Measurements from ENCODE around the gene MBNL3.
"Not testable (repeated sequence)": the region's sequence is repeated elsewhere in the genome, so short reads cannot be mapped to it uniquely, and the experiment has no call there.

Gene MBNL3

DNA sequence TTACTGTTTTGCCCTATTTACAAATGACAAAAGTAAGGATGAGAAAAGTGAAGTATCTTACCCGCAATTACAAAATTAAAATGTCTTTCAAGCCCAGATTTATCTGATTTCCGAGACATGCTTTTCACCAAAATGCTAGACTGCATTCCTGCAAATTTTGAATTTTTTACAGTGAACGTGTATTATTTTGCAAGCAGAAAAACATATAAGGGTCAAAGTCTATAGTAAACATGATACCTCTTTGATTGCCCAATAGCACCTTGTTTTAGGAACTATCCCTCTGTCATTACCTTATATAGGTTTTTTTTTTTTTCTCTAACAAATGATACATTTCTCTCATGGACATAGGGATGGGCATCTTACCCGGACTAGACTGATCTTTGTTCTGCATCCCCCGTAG lies 135.4 kb downstream of the MBNL3 start:
- in situ Hi-C loops (cut with HindIII; ENCODE audit: low pct_ligation_motif_present, low sequenced_read_pairs), result no loop called here
- Histone ChIP-seq H3K36me3 (replicated peaks) (no peaks in the 10 kb centered on the region), H3K4me3 (ENCODE audit: low read depth, low read length) (no peak overlapping the region), H3K27ac (no peak overlapping the region), H3K27me3 (replicated peaks) (no peaks in the 10 kb centered on the region)
- TF ChIP-seq, protein P1, sequence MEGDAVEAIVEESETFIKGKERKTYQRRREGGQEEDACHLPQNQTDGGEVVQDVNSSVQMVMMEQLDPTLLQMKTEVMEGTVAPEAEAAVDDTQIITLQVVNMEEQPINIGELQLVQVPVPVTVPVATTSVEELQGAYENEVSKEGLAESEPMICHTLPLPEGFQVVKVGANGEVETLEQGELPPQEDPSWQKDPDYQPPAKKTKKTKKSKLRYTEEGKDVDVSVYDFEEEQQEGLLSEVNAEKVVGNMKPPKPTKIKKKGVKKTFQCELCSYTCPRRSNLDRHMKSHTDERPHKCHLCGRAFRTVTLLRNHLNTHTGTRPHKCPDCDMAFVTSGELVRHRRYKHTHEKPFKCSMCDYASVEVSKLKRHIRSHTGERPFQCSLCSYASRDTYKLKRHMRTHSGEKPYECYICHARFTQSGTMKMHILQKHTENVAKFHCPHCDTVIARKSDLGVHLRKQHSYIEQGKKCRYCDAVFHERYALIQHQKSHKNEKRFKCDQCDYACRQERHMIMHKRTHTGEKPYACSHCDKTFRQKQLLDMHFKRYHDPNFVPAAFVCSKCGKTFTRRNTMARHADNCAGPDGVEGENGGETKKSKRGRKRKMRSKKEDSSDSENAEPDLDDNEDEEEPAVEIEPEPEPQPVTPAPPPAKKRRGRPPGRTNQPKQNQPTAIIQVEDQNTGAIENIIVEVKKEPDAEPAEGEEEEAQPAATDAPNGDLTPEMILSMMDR (IDR thresholded peaks at IDR 0.05; ENCODE audit: low read depth, low read length, missing control alignments), result no peak
- DNase-seq, result no peak

DNA sequence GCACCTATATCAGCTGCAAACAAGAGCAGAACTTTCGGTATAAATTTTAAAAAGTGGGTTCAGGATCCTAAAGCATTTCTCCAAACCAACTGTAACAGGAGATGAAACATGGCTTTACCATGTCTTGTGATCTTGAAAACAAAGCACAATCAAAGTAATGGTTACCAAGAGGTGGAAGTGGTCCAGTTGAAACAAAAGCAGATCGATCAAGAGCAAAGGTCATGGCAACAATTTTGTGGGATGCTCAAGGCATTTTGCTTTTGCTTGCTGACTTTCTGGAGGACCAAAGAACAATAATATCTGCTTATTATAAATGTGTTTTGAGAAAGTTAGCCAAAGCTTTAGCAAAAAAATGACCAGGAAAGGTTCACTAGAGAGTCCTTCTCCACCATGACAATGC lies 152.7 kb downstream of the MBNL3 start:
- in situ Hi-C loops (cut with HindIII; ENCODE audit: low pct_ligation_motif_present, low sequenced_read_pairs), result no loop called here
- Histone ChIP-seq H3K4me3 (ENCODE audit: low read depth, low read length) (no peak overlapping the region), H3K27me3 (replicated peaks) (no peaks in the 10 kb centered on the region), H3K36me3 (replicated peaks) (no peaks in the 10 kb centered on the region), H3K27ac (no peak overlapping the region)
- TF ChIP-seq, protein P1 (IDR thresholded peaks at IDR 0.05; ENCODE audit: low read depth, low read length, missing control alignments), result no peak
- no peak for DNase-seq

DNA sequence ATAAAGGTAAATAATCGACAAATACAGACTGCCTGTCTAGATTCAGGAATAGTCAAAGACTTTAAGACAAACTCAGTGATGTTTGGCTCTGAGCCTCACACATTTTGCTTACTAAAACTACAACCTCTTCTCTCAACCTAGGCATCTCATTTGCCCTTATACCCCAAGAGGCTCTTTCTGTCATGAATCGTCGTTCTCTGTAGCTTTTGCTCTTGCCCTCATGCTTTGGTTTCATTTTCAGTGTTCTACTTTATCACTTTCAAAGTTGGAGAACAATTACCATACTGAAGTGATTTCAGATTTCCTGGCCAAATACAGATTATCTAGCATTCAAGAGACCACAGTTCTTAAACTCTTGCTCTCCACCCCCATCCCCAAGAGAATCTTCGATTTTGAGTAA lies 155.5 kb downstream of the MBNL3 start:
- in situ Hi-C loops (cut with HindIII; ENCODE audit: low pct_ligation_motif_present, low sequenced_read_pairs), result no loop called here
- Histone ChIP-seq H3K36me3 (replicated peaks) (no peaks in the 10 kb centered on the region), H3K27me3 (replicated peaks) (no peaks in the 10 kb centered on the region), H3K4me3 (ENCODE audit: low read depth, low read length) (no peak overlapping the region), H3K27ac (no peak overlapping the region)
- TF ChIP-seq, protein P1 (IDR thresholded peaks at IDR 0.05; ENCODE audit: low read depth, low read length, missing control alignments), result no peak
- no peak for DNase-seq

DNA sequence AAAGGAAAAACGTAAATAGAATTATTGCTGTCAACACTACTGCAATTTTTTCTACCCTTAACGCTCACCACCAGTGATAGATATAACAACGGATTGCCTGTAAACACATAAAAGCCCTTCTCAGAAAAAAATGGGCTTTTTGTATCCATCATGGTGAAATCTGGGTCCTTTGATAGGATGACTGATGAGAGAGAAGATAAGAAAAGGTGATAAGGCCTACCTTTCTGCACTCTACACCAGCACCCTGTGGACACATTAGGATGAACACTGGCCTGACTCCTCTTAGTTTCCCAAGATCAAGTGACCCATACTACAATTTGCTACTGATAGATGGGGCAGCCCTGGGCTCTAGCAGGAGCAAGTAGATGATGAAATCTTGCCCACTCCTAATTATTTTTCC lies 157.3 kb downstream of the MBNL3 start:
- in situ Hi-C loops (cut with HindIII; ENCODE audit: low pct_ligation_motif_present, low sequenced_read_pairs), result no loop called here
- H3K27ac ChIP-seq, result no peak overlapping the region
- DNase-seq, result no peak
- no peak overlapping the region for H3K4me3 ChIP-seq (ENCODE audit: low read depth, low read length)
- TF ChIP-seq, protein P1 (IDR thresholded peaks at IDR 0.05; ENCODE audit: low read depth, low read length, missing control alignments), result no peak
- no peaks in the 10 kb centered on the region for H3K36me3 ChIP-seq (replicated peaks)
- H3K27me3 ChIP-seq (replicated peaks), result no peaks in the 10 kb centered on the region

DNA sequence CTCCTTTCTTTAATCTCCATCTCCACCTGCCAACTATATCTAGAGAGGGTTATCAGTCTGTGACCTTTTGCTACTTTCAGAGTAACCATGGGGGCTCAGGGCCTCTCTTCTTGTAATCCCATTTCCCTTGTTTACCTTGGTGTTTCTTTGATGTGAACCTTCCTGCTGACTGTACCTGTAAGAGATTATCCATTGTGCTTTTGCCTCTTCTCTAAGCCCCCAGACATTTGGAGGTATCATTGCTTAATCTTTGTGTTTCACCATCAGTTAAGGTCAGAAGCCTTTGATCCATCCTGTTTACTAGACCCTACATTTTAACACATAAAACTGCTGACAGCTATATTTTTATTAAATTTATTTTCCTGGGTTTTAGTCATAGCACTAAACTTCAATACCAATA lies 157.8 kb downstream of the MBNL3 start:
- no peaks in the 10 kb centered on the region for H3K36me3 ChIP-seq (replicated peaks)
- in situ Hi-C loops (cut with HindIII; ENCODE audit: low pct_ligation_motif_present, low sequenced_read_pairs), result no loop called here
- H3K4me3 ChIP-seq (ENCODE audit: low read depth, low read length), result no peak overlapping the region
- TF ChIP-seq, protein P1 (IDR thresholded peaks at IDR 0.05; ENCODE audit: low read depth, low read length, missing control alignments), result no peak
- DNase-seq, result no peak
- no peak overlapping the region for H3K27ac ChIP-seq
- no peaks in the 10 kb centered on the region for H3K27me3 ChIP-seq (replicated peaks)

GRCh38 chrX:132330156-132330729 lies 158.6 kb downstream of the MBNL3 start:
- in situ Hi-C loops (cut with HindIII; ENCODE audit: low pct_ligation_motif_present, low sequenced_read_pairs), result no loop called here
- Histone ChIP-seq H3K36me3 (replicated peaks) (no peaks in the 10 kb centered on the region), H3K4me3 (ENCODE audit: low read depth, low read length) (no peak overlapping the region), H3K27ac (no peak overlapping the region), H3K27me3 (replicated peaks) (no peaks in the 10 kb centered on the region)
- DNase-seq, result no peak
- TF ChIP-seq, protein P1 (IDR thresholded peaks at IDR 0.05; ENCODE audit: low read depth, low read length, missing control alignments), result no peak

- H3K27ac ChIP-seq; H3K27me3 ChIP-seq (replicated peaks); in situ Hi-C loops (cut with HindIII; ENCODE audit: low pct_ligation_motif_present, low sequenced_read_pairs); H3K36me3 ChIP-seq (replicated peaks); H3K4me3 ChIP-seq (ENCODE audit: low read depth, low read length); DNase-seq: not testable (repeated sequence)
These were observed 161.9 kb downstream of the MBNL3 start for GRCh38 chrX:132326960-132327359.

Data from brain microvascular endothelial cell (primary cell).